Measurements from ENCODE around the gene COL9A1. TPM values are rescaled to one million over a fixed set of nuclear protein-coding genes. Genes with fewer than 3 reads are reported as not detected.

COL9A1 gene
- total and polyA plus RNA-seq, 2 of the 4 experiments (the other 2 are of a cell fraction): not detected

GRCh38 chr6:70184723-70185122 lies 118.2 kb downstream of the COL9A1 start:
- Histone ChIP-seq H4K20me1 (ENCODE audit: insufficient read depth, low read length) (no peaks in the 10 kb centered on the region), H3K27ac (ENCODE audit: insufficient read depth, low read length) (no peak overlapping the region), H3K9me1 (ENCODE audit: insufficient read depth, low read length) (no peaks in the 10 kb centered on the region), H4K5ac (ENCODE audit: low read depth, low read length) (no peak overlapping the region), H3K18ac (ENCODE audit: low read depth, low read length) (no peak overlapping the region), H3K27me3 (ENCODE audit: control insufficient read depth, insufficient read depth, low read length) (no peaks in the 10 kb centered on the region), H2AFZ (replicated peaks; ENCODE audit: low read length, poor library complexity) (no peak overlapping the region), H2AK9ac (replicated peaks; ENCODE audit: low read depth, low read length, poor library complexity) (no peak overlapping the region), H2AK5ac (ENCODE audit: low read depth, low read length) (no peak overlapping the region), H2BK5ac (ENCODE audit: low read depth, low read length, poor library complexity, severe bottlenecking) (no peak overlapping the region), H3K4me3 (ENCODE audit: insufficient read depth, low read depth, low read length) (no peak overlapping the region), H3K56ac (ENCODE audit: extremely low read depth, insufficient read depth, low read length) (no peak overlapping the region), H3K9me3 (ENCODE audit: control insufficient read depth, insufficient read depth, low read length) (no peaks in the 10 kb centered on the region), H2BK20ac (ENCODE audit: low read depth, low read length) (no peak overlapping the region), H3K4ac (ENCODE audit: low read depth, low read length) (no peak overlapping the region), H3K23ac (ENCODE audit: low read depth, low read length) (no peak overlapping the region), H3K36me3 (ENCODE audit: control insufficient read depth, insufficient read depth, low read length) (no peaks in the 10 kb centered on the region), H2BK15ac (ENCODE audit: low read depth, low read length) (no peak overlapping the region), H4K91ac (ENCODE audit: insufficient read depth, low read depth, low read length) (no peak overlapping the region), H3K4me1 (ENCODE audit: control insufficient read depth, insufficient read depth, low read length) (no peaks in the 10 kb centered on the region), H3K14ac (replicated peaks; ENCODE audit: low read depth, low read length) (no peak overlapping the region), H3K9ac (ENCODE audit: low read depth, low read length) (no peak overlapping the region), H4K8ac (ENCODE audit: low read depth in 2 of 2, low read length in 2 of 2) (no peak overlapping the region), H3K4me2 (ENCODE audit: low read depth, low read length) (no peak overlapping the region), H2BK120ac (ENCODE audit: low read depth, low read length) (no peak overlapping the region), H3K79me1 (ENCODE audit: low read depth in 1 of 2, low read length in 2 of 2) (no peaks in the 10 kb centered on the region)
- WGBS, 2 experiments (ENCODE audit: extremely low coverage in 2 of 2, insufficient read length in 1 of 2): no CpG with 5 or more reads among the region's 3 CpGs
- in situ Hi-C loops (cut with MboI; ENCODE audit: low sequenced_read_pairs) (no loop called here), dilution Hi-C loops (cut with HindIII; ENCODE audit: low sequenced_read_pairs, unreplicated experiment) (no loop called here), intact Hi-C loops (cut with micrococcal nuclease) (no loop called here)
- TF ChIP-seq MAFK (IDR thresholded peaks at IDR 0.05; ENCODE audit: low read depth, low read length) (no peak), RAD21 (IDR thresholded peaks at IDR 0.05; ENCODE audit: low read length) (no peak), CEBPB (IDR thresholded peaks at IDR 0.05; ENCODE audit: low read depth, low read length) (no peak), CHD1 (IDR thresholded peaks at IDR 0.05; ENCODE audit: low read depth, low read length) (no peak), MXI1 (IDR thresholded peaks at IDR 0.05; ENCODE audit: borderline replicate concordance, low read depth, low read length) (no peak), USF2 (IDR thresholded peaks at IDR 0.05; ENCODE audit: low read depth, low read length) (no peak), POLR2A (IDR thresholded peaks at IDR 0.05; ENCODE audit: low read depth, low read length) (no peak), MAZ (IDR thresholded peaks at IDR 0.05; ENCODE audit: borderline replicate concordance, low read depth, low read length) (no peak), RFX5 (IDR thresholded peaks at IDR 0.05; ENCODE audit: low read depth, low read length) (no peak), NFE2L2 (IDR thresholded peaks at IDR 0.05; ENCODE audit: low read depth, low read length) (no peak), RCOR1 (IDR thresholded peaks at IDR 0.05; ENCODE audit: insufficient replicate concordance, low read length) (no peak), FOS (IDR thresholded peaks at IDR 0.05; ENCODE audit: low read depth, low read length) (no peak), SMC3 (IDR thresholded peaks at IDR 0.05; ENCODE audit: low read depth, low read length) (no peak), BHLHE40 (IDR thresholded peaks at IDR 0.05; ENCODE audit: low read depth, low read length) (no peak)
- TF ChIP-seq, protein P1, sequence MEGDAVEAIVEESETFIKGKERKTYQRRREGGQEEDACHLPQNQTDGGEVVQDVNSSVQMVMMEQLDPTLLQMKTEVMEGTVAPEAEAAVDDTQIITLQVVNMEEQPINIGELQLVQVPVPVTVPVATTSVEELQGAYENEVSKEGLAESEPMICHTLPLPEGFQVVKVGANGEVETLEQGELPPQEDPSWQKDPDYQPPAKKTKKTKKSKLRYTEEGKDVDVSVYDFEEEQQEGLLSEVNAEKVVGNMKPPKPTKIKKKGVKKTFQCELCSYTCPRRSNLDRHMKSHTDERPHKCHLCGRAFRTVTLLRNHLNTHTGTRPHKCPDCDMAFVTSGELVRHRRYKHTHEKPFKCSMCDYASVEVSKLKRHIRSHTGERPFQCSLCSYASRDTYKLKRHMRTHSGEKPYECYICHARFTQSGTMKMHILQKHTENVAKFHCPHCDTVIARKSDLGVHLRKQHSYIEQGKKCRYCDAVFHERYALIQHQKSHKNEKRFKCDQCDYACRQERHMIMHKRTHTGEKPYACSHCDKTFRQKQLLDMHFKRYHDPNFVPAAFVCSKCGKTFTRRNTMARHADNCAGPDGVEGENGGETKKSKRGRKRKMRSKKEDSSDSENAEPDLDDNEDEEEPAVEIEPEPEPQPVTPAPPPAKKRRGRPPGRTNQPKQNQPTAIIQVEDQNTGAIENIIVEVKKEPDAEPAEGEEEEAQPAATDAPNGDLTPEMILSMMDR (conservative IDR thresholded peaks at IDR 0.05; ENCODE audit: low read depth, low read length): no peak
- TF ChIP-seq, protein P2, sequence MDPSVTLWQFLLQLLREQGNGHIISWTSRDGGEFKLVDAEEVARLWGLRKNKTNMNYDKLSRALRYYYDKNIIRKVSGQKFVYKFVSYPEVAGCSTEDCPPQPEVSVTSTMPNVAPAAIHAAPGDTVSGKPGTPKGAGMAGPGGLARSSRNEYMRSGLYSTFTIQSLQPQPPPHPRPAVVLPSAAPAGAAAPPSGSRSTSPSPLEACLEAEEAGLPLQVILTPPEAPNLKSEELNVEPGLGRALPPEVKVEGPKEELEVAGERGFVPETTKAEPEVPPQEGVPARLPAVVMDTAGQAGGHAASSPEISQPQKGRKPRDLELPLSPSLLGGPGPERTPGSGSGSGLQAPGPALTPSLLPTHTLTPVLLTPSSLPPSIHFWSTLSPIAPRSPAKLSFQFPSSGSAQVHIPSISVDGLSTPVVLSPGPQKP (IDR thresholded peaks at IDR 0.05; ENCODE audit: borderline replicate concordance, low read depth, low read length): no peak
- ChIA-PET CTCF (no interaction called here), POLR2A (ENCODE audit: unreplicated experiment) (no interaction called here)
- BruUV-seq (replicated peaks): no TSS peak
- no peak for DNase-seq
- no peak for ATAC-seq (ENCODE audit: low read depth)
